ENCODE results near the gene EIF1AY. TPM values are rescaled to one million over a fixed set of nuclear protein-coding genes. Genes with fewer than 3 reads are reported as not detected.

Gene EIF1AY
- total RNA-seq, 1 experiment from 2014 or later: not detected

Small RNAs within 50 kb of the gene (small RNA-seq; reads per million reads assigned to genes)
- gene KDM5DP1: 0 reads per million in 2 experiments

Other genes with a start within 250 kb of the EIF1AY start
- gene RPS4Y2, start 180.3 kb downstream of the EIF1AY start, total RNA-seq (2014; rRNA removed; shearing (Covaris generic)): not detected in 2 replicates

Data from SK-MEL-5 (cell line).